ENCODE measurements around the gene VPS35L.

- TF ChIP-seq GATA2 (IDR thresholded peaks at IDR 0.05; ENCODE audit: low read depth, low read length) (no peak), GATA3 (IDR thresholded peaks at IDR 0.05; ENCODE audit: low read depth, low read length) (no peak)
These were observed 28.3 kb downstream of the VPS35L start for GRCh38 chr16:19583665-19584300.

Data from SH-SY5Y (cell line).